Ureter (tissue), 1 donor: ENCODE measurements around the gene PYCR2. TPM values are rescaled to one million over a fixed set of nuclear protein-coding genes. Genes with fewer than 3 reads are reported as not detected.
A peak's percentile ranks its signal among the peaks of the same experiment; 100 is the strongest.

ENCODE experiments used
- DNase-seq: peaks from one replicate; pipeline ENCODE4 v3.0.0-alpha.2; 2020; ENCODE audit warnings: low spot score
- total RNA-seq: library from RNA; stranded (reverse); gene quantifications from one replicate; pipeline ENCODE4 v1.2.4, GENCODE V29; 2023
- donor health status: DM: yes; HTN: yes; CAD: no.

Gene PYCR2
- total RNA-seq, 1 donor from 2014 or later = 106 TPM

DNA sequence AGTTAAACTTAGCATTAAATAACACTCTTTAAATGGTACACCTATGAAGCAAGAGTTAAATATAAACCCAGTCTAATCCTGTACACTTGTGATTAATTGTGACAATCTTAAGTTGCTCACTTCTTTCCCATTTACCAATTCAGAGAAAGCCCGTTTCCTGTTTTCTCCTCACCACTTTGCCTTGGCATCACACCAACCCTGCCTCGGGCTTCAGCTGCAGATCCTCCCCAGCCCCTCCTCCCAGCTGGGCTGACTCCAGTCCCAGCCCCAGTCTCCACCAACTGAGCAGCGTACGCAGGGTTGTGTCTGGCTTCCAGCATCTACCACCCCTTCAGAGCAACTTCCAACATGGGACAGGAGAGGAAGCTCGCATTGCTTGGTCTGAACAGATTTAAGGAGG is 4.1 kb downstream of the PYCR2 start:
- peak; percentile 77 for DNase-seq

DNA sequence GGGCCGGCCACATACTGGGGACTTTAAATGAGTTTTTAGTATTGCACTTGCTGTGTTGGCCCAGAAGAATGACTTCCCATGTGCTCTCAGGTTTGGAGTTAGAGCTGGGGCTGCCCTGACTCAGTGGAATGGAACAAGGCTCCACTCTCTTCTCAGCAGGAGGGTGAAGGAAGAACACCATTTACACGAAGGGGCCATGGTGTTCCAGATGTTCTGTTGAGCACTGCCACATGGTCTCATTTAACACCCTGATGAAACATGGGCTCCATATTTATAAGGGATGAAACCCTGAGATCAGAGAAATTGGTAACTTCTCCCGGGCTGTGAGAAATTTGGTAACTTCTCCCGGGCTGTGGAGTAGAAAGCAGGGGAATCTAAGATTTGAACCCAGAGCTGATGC is 5.8 kb downstream of the PYCR2 start:
- no peak for DNase-seq

DNA sequence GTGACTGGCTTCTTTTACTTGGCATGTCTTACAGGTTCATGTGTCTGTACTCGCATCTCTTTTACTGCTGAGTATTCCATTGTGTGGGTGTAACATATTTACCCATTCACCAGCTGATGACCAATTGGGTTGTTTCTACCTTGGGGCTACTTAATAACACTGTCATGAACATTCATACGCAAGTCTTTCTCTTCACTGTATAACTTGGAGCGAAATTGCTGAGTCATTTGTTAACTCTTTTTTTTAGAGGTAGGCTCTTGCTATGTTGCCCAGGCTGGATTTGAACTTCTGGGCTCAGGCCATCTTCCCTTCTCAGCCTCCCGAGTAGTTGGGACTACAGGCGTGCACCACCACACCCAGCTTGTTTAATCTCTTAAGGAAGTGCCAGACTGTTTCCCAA is 6.5 kb downstream of the PYCR2 start:
- no peak for DNase-seq

- DNase-seq = no peak
Measured at GRCh38 chr1:225917101-225917500, 6.9 kb downstream of the PYCR2 start.

GRCh38 chr1:225915538-225915991 is 8.5 kb downstream of the PYCR2 start:
- no peak for DNase-seq

DNA sequence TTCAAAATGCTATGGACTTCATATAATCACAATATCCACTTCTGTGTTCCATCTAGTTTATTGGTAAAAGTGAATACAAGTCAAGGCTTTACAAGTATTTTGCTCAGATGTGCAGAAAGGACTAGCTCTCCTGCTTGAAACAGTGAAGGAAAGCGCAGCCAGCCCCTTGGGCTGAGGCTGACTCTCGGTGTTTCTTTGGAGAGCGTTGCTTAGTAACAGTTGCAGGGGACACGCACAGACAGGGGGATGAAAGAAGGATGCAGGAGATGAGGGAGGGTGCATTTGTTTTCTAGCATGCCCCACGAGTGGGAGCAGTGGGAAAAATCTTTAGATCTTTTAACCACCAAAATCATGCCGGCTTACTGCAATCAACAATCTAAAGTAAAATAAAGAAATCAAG is 9.1 kb downstream of the PYCR2 start:
- DNase-seq = no peak

DNA sequence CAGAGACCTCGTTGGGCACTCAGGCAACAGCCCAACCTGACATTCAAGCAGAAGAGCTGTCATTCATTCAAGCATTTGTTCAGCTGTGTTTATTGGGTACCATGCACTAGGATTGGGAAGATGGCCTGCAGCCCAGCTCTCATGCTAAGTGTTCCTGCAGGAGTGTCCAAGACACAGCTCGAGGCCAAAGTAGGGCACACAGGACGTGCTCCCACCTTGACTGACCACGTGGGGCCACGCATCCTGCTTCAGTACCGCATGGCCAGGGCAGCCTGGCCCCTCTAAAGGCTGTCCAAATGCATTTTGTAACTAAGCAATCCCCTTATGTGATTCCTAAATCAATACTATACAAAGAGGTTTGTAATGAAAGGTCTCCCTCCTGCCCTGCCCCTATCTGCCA is 9.7 kb downstream of the PYCR2 start:
- DNase-seq = no peak

DNA sequence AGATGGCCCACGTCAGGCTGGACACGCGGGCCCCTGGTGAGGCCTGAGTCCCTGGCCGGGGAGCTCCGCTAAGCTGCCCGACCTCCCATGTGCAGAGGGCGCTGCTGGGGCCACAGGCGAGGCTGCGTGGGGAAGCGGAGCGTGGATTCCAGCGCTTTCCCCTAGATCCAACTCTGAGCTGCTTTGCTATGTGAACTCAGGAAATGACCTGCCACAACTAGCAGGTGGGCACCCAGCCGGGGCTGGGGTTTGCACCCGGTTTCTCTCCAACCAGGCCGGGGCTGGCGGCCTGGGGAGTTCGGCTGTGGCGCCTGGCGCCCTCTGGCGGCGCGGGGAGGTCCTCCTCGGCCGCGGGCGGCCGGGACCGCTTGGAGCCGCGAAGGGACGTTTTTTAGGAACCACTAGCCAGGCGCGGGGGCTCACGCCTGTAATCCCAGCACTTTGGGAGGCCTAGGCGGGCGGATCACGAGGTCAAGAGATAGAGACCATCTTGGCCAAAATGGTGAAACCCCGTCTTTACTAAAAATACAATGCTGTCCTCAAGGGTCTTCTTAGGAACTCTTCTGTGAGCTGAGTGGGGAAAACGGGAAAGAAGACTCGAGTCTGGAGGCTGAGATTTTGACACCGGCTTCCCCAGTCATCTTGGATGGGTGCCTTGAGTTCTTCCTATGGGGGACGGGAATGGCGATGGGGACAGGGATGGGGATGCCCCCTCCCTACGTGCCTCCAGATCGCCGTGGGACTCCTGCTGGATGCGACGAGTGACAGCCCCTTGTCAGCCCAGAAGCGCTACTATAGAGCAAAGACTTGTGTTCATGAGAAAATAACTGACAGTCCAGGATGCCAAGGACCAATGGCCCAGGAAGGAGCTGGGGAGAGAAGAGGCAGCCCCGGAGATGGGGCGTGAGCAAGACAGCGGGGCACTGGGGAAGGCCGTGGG is 12.6 kb downstream of the PYCR2 start:
- peak; percentile 73 for DNase-seq

- no peak for DNase-seq
Measured at GRCh38 chr1:225909477-225909876, 14.6 kb downstream of the PYCR2 start.

DNA sequence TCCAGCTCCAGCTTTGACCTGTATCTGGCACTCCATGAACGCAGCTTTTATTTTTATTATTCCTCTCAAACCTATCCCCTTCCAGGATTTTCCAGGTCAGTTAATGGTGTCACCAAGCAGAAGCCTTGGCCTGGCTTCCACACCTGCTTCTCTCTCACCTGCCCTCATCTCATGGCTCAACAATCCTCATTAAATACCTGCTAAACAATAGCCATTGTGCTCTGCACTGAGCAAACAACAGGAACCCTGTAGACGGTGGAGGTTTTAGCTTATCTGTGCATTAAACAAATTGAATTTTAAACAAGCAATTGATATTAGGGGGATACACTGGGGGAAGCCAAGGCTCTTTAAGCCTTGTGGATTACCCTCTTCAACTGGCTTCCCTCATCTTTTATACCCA is 15.3 kb downstream of the PYCR2 start:
- no peak for DNase-seq

DNA sequence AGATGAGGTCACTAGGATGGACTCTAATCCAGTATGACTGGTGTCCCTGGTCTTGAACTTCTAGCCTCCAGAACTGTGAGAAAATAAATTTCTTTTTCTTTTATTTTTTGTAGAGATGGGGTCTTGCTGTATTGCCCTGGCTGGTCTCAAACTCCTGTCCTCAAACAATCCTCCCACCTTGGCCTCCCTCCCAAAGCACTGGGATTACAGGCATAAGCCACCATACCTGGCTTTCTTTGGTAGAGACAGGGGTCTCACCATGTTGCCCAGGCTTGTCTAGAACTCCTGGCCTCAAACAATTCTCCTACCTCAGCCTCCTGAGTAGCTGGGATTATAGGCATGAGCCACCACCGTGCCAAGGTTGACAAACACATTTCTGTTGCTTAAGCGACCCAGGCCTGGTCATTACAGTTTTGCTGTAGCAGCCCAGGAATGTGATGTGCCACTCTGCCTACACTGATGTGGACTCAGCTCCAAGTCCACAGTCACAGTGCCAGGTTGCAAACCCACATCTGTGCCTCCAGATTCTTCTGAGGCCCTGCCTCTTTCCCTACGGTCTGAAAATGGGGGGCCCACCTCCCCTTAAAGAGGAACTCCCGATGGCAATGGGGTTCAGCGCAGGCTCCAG is 15.9 kb downstream of the PYCR2 start:
- no peak for DNase-seq

GRCh38 chr1:225907341-225907740 is 16.7 kb downstream of the PYCR2 start:
- no peak for DNase-seq

- DNase-seq = no peak
Measured at GRCh38 chr1:225906467-225906866, 17.6 kb downstream of the PYCR2 start.

DNA sequence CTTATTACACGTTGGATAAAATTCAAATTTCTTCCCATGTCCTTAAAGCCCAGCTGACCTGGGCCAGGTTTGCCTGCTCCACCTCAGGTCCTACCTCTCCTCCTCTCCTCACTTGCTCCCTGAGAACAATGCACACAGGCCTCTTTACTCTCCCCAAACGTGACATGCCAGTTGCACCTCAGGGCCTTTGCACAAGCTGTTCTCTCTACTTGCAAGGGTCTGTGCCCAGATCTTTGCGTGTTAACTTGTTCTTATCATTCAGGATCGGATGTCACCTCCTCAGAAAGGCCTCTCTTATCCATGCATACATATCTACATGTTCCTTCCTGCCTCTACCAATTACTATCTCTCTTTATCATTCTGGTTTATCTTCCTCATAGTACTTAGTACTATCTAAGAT is 20.4 kb downstream of the PYCR2 start:
- no peak for DNase-seq

DNA sequence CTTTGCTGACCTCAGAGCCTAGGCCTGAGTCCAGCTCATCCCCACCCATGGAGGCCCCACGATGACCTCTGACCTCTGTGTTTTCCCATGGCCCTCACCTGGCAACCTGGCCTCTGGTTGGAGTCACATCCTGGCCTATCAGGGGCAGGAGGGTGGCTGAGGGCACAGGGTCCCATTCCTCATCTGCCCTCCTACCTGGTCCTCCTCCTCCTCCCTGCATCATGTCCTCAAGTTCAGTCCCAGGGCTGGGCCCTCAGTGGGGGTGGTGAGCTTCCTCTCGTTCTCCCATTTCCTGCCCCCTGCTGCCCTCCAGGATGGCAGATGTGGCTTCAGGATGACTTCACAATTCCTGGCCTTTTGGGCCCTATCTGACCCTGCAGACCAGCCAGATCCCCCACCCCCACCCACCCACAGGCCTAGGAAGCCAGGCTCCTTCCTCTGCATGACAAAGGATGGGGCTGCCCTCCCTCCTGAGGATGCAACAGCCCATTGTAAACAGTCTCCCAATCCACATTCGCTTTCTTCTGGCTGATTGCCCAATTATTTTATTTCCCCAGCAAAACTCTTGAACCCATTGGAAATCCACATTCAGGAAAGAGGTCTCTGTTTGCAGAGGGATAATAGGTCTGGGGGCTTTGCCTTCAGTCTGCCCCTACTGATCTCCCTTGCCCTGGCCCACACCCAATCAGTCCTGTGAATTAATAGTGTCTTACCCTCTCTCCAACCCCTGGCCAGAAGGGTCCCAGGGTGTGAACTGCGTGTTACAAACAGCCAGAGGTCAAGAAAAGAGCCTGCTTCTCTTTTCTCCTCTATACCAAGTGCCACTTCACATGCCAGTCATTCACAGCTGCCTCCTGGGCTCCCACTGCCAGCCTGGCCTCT is 24.8 kb downstream of the PYCR2 start:
- no peak for DNase-seq

DNA sequence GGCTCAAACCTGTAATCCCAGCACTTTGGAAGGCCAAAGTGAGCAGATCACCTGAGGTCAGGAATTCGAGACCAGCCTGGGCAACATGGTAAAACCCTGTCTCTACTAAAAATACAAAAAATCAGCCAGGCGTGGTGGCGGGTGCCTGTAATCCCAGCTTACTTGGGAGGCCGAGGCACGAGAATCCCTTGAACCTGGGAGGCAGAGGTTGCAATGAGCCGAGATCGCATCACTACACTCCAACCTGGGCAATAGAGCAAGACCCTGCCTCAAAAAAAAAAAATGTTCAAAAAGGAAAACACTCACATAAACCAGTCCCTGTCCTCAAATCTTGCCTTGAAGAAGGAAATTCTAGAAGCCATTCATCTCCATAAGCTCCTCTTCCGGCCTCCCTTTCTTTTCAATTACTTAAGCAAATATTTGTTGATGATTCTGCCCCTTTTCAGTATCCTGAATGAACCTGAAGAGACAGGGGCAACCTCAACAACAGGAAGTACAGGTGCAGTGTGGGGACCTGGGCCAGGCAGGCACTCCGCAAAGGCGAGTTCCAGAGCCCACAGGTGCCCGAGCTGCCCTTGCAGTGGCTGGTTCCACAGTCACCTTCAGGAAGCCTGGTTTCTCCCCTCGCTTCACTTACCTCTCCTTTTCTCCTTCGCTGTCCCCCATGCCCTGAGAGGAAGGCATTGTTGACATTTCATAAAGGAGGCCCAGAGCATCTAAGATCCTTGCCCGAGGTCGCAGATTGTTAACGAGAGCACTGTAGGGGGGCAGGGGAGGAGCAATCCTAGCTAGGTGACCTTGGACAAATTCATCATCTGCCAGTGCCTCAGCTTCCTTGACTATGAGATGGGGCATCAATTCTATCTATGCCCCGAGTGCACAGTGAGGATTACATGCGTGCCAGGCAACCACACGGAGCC is 26.2 kb downstream of the PYCR2 start:
- DNase-seq = no peak

DNA sequence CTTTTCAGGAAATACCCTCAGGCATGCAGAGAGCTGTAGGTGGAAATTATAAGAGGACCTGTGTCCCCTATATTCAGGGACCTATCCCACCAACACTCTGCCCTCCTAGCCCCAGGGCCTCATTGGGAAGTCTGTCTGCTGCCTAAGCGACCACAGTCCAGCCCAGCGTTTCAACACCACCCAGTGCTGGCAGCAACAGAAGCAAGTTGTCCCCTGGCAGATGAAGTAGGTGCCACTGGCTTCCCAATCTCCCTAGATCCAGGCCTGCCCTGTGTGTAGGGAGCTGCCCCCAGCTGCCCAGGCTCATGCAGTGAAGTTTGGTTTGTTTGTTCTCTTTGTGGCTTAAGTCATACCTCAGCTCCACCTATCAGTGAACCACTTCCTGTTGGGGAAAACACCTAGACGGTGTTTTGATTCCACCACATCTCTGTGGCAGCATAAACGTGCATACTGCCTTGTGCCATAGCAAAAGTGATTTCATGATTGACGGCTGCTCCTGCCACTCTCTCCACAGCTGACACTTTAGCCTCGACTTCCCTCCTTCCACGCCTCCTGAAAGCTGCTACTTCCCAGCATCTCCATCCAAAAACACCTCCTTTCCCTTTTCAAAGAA is 27.0 kb downstream of the PYCR2 start:
- no peak for DNase-seq

- DNase-seq = no peak
Measured at GRCh38 chr1:225896494-225896893, 27.6 kb downstream of the PYCR2 start.

GRCh38 chr1:225892307-225892706 is 31.7 kb downstream of the PYCR2 start:
- DNase-seq = no peak

DNA sequence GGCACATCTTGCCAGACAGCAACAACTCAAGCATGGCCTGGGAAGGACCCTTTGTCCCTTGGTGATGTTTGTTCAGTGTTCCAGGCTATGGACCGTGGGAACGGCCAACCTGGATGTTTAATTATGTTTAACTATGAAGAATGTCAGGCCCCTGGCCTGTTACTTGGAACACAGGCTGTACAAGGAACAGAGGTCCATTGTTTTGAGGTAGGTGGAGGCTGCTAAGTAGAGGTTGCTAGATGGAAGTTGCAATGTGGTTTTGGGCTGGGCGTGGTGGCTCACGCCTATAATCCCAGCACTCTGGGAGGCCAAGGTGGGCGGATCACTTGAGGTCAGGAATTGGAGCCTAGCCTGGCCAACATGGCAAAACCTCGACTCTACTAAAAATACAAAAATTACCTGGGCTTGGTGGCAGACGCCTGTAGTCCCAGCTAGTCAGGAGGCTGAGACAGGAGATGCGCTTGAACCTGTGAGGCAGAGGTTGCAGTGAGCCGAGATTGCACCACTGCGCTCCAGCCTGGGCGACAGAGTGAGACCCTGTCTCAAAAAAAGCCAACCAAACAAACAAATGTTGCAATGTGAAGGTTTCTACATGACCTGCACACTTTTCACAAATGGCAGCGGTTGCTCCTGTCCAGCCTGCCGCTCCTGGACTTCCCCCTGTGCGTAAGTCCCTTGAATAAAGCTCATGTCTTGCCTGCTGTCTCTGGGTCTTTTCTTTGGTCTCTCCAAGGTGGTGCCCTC is 32.6 kb downstream of the PYCR2 start:
- no peak for DNase-seq
